Spleen (tissue), 7 donors: ENCODE results near the gene OPCML.

Experiments used
- CTCF ChIP-seq, 11 experiments: fragments of 200-600 bp in 7 of 11; fragments of 450-650 bp in 4 of 11; sonication (generic) in 4 of 11; IDR thresholded peaks in 8 of 11; conservative IDR thresholded peaks in 3 of 11; 1 replicate in 7 of 11; 2 replicates in 4 of 11; pipeline versions ENCODE4 v1.4.0 to v1.8.0; 2016 to 2021; ENCODE audit warnings: antibody characterized with exemption in 11 of 11, inconsistent platforms in 4 of 11, mild to moderate bottlenecking in 1 of 11
- POLR2A ChIP-seq, 3 donors: fragments of 450-650 bp; IDR thresholded peaks; one replicate each; pipeline ENCODE4 v1.5.1; 2017; ENCODE audit warnings: antibody characterized with exemption in 3 of 3, mild to moderate bottlenecking in 1 of 3
- POLR2AphosphoS5 ChIP-seq, 3 donors: sonication (generic); formaldehyde crosslinking; IDR thresholded peaks; one replicate each; pipeline ENCODE4 v1.5.1; 2017; ENCODE audit warnings: antibody characterized with exemption in 3 of 3
- donor health status: DM: no; HTN: no; CAD: no; lungs with moderate emphysema.
- donor health status: DM: no; HTN: no; CAD: no.
- donor health status: DM: no; HTN: no; CAD: no.

GRCh38 chr11:133222425-133223330 lies 309.6 kb downstream of the OPCML start:
- TF ChIP-seq POLR2A (IDR thresholded peaks at IDR 0.05) (no peak), CTCF (IDR thresholded peaks at IDR 0.05 in 8 of 11, conservative IDR thresholded peaks at IDR 0.05 in 3 of 11) (no peak), POLR2AphosphoS5 (IDR thresholded peaks at IDR 0.05) (no peak)
